ENCODE results near the gene ACYP1. TPM values are rescaled to one million over a fixed set of nuclear protein-coding genes. Genes with fewer than 3 reads are reported as not detected.

The ACYP1 gene
- total and polyA plus RNA-seq, 9 of the 15 experiments (the other 6 are each of a cell fraction or from before 2014, with no cell fraction given) = 19.9 to 113 (median 52.3) TPM

DNA sequence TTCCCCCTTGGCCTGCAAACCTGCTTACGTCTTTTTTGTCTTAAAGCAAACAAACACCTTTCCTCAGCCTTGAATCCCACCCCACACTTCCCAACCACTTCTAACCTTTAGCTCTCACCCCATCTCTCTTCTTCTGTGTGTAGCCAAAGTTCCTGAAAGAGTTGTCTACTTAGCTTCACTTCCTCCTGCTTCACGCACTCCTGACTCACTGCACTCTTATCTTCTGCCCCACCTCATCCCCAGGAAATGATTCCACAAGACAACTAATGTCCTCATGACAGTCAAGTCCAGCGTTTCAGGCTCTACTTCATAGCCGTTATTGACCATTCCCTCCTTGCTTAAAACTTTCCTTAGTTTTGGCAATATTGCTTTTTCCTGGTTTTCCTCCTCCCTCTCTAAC is 38.7 kb downstream of the ACYP1 start (continued):
- peak; percentile 42; the same call in 1 of the 2 replicates for TF ChIP-seq ZBTB2 (IDR thresholded peaks at IDR 0.05)
- peak; percentile 66 for TF ChIP-seq CREM (IDR thresholded peaks at IDR 0.05; ENCODE audit: low read depth)
- TF ChIP-seq ZNF24 (IDR thresholded peaks at IDR 0.05) = no peak
- peak; percentile 37; the same call in 1 of the 2 replicates for TF ChIP-seq NCOA1 (IDR thresholded peaks at IDR 0.05; ENCODE audit: low read depth)
- TF ChIP-seq NUFIP1 (IDR thresholded peaks at IDR 0.05; ENCODE audit: partially characterized antibody) = no peak
- TF ChIP-seq ZNF23 (CRISPR knock-in tag; IDR thresholded peaks at IDR 0.05) = no peak
- TF ChIP-seq ZHX1 (conservative IDR thresholded peaks at IDR 0.05; ENCODE audit: low read length) = no peak
- no peak for TF ChIP-seq CBFA2T2 (conservative IDR thresholded peaks at IDR 0.05)
- TF ChIP-seq, protein P1, sequence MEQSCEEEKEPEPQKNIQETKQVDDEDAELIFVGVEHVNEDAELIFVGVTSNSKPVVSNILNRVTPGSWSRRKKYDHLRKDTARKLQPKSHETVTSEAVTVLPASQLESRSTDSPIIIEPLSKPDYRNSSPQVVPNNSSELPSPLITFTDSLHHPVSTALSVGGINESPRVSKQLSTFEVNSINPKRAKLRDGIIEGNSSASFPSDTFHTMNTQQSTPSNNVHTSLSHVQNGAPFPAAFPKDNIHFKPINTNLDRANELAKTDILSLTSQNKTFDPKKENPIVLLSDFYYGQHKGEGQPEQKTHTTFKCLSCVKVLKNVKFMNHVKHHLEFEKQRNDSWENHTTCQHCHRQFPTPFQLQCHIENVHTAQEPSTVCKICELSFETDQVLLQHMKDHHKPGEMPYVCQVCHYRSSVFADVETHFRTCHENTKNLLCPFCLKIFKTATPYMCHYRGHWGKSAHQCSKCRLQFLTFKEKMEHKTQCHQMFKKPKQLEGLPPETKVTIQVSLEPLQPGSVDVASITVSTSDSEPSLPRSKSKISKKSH (CRISPR knock-in tag; IDR thresholded peaks at IDR 0.05) = no peak
- no peak for TF ChIP-seq BMI1 (IDR thresholded peaks at IDR 0.05; ENCODE audit: low read length)
- TF ChIP-seq HDAC8 (tag; IDR thresholded peaks at IDR 0.05) = no peak
- no peak for TF ChIP-seq RFX7 (CRISPR knock-in tag; IDR thresholded peaks at IDR 0.05)
- TF ChIP-seq BRCA1 (IDR thresholded peaks at IDR 0.05) = no peak
- TF ChIP-seq BRCA1 (CRISPR knock-in tag; IDR thresholded peaks at IDR 0.05) = no peak
- TF ChIP-seq RB1 (IDR thresholded peaks at IDR 0.05; ENCODE audit: low read depth) = no peak
- TF ChIP-seq, protein P2, sequence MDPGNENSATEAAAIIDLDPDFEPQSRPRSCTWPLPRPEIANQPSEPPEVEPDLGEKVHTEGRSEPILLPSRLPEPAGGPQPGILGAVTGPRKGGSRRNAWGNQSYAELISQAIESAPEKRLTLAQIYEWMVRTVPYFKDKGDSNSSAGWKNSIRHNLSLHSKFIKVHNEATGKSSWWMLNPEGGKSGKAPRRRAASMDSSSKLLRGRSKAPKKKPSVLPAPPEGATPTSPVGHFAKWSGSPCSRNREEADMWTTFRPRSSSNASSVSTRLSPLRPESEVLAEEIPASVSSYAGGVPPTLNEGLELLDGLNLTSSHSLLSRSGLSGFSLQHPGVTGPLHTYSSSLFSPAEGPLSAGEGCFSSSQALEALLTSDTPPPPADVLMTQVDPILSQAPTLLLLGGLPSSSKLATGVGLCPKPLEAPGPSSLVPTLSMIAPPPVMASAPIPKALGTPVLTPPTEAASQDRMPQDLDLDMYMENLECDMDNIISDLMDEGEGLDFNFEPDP (CRISPR knock-in tag; IDR thresholded peaks at IDR 0.05) = no peak
- TF ChIP-seq, protein P3, sequence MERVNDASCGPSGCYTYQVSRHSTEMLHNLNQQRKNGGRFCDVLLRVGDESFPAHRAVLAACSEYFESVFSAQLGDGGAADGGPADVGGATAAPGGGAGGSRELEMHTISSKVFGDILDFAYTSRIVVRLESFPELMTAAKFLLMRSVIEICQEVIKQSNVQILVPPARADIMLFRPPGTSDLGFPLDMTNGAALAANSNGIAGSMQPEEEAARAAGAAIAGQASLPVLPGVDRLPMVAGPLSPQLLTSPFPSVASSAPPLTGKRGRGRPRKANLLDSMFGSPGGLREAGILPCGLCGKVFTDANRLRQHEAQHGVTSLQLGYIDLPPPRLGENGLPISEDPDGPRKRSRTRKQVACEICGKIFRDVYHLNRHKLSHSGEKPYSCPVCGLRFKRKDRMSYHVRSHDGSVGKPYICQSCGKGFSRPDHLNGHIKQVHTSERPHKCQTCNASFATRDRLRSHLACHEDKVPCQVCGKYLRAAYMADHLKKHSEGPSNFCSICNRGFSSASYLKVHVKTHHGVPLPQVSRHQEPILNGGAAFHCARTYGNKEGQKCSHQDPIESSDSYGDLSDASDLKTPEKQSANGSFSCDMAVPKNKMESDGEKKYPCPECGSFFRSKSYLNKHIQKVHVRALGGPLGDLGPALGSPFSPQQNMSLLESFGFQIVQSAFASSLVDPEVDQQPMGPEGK (CRISPR knock-in tag; IDR thresholded peaks at IDR 0.05; ENCODE audit: borderline replicate concordance) = no peak
- TF ChIP-seq ZNF398 (CRISPR knock-in tag; IDR thresholded peaks at IDR 0.05) = no peak
- TF ChIP-seq NCOA2 (IDR thresholded peaks at IDR 0.05; ENCODE audit: partially characterized antibody in 2 of 2) = no peak
